Measurements from ENCODE around the gene GINS3.
A peak's percentile ranks its signal among the peaks of the same experiment; 100 is the strongest.

Gene GINS3

DNA sequence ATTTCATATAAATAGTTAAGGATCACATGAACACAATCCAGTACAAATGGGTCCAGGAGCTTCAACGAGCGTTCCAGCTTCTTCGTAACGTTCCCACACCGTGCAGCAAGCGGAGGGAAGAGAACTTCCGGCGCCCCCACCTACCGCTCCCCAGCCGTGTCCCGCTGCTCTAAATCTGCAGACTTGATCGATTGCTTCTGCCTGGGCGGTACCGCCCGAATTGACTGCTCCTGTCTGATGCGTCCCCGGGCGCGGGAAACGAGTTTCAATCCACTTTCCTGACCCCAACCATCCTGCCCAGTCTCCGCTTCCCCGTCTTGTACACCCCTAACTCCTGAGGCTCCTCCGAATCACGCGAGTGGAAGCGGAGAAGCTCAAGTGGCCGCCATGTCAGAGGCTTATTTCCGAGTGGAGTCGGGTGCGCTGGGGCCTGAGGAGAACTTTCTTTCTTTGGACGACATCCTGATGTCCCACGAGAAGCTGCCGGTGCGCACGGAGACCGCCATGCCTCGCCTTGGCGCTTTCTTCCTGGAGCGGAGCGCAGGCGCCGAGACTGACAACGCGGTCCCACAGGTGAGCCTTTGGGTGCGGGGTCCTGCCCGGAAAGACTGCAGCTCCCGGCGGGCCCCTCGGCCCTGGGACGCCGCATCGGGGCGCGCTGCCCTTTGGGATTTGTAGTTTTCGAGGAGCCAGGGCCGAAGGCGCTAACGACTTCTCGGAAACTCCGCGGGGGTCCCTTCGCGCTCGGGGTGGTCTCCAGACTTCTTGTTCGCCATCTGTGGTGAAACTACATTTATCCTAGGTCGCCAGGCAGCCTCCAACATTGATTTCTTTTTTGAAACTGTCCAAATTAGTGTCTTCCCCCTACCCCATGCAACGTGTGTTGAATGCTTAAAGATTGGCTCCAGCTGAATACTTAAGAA lies at the start of gene GINS3:
Gene GINS3 (plus strand): TSS at position 257 of the 923 bp plus-strand sequence. CDS start 131 bp downstream, at position 388.
- DNase-seq = peak; percentile 72

DNA sequence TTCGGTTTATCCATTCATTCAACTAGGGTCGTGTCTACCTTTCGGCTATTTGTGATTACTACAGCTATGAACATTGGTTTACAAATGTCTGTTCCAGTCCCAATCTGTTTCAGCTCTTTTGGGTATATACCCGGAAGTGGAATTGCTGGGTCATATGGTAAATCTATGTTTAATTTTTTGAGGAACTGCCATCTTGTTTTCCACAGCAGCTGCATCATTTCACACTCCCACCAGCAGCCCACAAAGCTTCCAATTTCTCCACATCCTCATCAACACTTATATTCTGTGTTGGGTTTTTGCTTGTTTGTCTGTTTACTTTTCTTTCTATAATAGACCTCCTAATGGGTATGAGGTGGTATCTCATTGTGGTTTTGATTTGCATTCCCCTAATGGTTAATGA lies 48.7 kb upstream of the GINS3 start:
- no peak for DNase-seq

DNA sequence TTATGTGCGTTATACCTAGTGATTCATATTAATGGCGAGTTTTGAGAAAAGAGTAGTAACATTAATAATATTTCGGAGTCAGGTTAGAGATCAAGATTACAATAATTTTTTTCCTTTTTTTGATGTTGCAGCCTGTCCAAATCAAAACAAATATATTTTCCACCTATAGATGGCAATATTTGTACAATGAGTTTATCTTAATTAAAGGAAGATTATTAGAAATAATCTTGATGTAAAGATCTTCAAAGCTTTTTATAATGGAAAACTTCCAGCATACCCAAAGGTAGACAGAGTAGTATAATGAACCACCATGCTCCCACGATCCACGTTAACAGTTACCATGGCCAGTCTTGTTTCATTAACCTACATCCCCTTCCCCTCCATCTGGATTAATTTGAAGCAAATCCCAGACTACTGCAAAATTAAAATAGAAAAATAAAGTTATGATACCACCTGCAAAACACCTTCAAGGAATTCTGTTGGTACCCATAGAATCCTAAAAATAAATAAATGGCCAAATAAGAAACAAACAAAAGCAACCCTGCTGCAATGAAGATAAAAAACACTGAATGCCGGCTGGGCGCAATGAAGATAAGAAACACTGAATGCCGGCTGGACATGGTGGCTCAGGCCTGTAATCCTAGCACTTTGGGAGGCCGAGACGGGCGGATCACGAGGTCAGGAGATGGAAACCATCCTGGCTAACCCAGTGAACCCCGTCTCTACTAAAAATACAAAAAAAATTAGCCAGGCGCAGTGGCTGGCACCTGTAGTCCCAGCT lies 46.5 kb upstream of the GINS3 start:
- DNase-seq = no peak

DNA sequence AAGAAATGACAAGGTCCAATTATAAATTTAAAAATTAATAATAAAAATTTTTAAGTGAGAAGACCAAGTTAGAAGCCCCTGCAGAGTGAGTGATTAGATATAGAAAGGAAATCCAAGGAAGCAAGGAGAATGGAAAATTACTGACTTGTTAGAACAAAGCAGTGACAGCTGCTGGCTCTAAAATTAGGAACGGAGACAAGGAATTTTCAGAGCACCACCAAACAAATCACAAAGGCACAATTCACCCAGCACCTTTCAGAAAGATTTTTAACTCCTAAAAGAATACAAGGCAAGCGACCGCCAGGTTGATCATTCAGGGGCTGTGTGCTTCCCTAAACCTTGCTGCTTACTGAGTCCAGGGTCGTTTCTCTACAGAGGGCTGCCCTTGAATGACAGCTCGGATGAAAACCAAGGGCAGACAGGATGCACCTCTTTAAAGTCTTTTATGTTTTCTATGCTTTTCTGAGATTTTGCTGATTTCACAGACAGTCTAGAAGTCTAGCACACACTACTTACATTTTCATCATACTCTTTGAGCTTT lies 45.4 kb upstream of the GINS3 start:
- DNase-seq = no peak

DNA sequence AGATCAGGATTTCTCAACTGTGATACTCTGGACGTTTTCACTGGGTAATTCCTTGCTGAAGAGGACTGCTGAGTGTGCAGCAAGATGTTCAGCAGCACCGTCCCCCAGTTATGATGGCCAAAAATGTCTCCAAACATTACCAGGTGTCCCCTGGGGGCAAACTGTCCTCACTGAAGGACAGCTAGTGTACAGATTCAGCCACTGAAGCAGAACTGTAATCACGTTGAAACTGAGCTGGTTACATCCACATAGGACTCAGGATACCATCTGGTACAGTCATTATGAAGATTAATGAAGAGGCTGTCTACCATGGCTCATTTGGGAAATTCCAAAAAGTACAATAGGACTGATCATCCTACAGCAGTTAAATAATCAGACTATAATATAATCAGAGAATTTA lies 43.3 kb upstream of the GINS3 start:
- no peak for DNase-seq

DNA sequence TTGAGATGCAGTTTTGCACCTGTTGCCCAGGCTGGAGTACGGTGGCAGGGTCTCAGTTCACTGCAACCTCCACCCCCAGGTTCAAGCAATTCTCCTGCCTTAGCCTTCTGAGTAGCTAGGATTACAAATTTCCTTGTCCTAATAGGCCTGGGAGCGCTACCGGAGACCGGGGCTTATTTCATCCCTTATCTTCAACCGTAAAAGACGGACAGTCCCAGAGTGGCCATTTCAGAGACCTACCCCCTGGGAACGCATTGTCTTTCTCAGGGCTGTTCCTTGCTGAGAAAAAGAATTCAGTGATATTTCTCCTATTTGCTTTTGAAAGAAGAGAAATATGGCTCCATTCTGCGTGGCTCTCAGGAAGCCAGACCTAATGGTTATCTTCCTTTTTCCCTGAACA lies 39.6 kb upstream of the GINS3 start:
- no peak for DNase-seq

DNA sequence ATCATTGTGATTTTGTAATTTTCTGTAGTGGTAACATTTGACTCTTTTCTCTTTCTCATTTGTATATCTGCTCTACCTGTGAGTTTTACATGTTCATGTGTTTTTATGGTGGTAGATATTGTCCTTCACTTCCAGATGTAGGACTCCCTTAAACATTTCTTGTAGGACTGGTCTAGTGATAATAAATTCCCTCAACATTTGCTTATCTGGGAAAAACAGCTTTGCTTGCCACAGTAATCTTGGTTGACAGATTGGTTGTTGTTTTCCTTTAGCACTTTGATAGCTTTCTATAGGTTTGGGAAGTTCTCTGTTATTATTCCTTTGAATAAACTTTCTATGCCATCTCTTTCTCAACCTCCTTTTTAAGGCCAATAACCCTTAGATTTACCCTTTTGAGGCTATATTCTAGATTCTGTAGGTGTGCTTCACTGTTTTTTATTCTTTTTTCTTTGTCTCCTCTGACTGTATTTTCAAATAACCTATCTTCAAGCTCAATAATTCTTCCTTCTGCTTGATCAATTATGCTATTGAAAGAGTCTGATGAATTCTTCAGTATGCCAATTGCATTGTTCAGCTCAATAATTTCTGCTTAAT lies 32.1 kb upstream of the GINS3 start:
- no peak for DNase-seq

GRCh38 chr16:58361726-58362125 lies 30.5 kb upstream of the GINS3 start:
- DNase-seq = no peak

GRCh38 chr16:58363746-58364393 lies 28.4 kb upstream of the GINS3 start:
- no peak for DNase-seq

DNA sequence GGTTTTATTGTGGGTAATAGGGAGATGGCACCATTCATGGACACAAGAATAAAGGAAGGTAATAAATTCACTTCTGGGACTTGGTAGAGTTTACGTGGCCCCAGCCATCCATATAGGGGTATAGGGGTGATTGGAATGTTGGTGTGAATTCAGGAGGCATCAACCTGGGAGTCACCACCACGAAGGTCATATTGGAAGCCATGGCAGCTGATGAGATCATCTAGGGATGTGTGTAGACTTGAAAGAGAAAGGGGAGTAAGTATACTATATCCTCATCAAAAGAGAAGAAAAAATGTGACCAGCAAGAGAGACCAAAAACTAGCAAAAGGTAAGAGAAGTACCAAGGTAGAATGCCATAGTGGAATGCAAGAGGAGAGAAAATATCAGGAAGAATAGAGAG lies 26.6 kb upstream of the GINS3 start:
- DNase-seq = no peak

- no peak for DNase-seq
Measured at GRCh38 chr16:58366247-58367031, 25.8 kb upstream of the GINS3 start.

GRCh38 chr16:58367252-58367651 lies 25.0 kb upstream of the GINS3 start:
- DNase-seq = no peak

DNA sequence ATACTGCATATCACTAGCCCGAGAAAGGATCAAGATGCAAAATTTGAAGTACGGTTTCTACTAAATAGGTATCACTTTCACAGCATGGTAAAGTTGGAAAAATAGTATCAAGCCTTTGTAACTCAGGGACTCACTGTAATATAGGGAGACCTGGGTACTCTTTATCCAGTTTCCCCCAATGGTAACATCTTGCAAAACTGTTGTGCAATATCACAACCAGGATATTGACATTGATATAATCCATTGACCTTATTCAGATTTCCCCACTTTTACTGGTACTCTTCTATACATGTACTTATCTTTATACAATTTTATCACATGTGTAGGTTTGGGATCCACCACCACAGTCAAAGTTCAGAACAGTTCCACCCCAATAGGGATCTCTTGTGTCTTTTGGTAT lies 20.4 kb upstream of the GINS3 start:
- no peak for DNase-seq

GRCh38 chr16:58375386-58375785 lies 16.9 kb upstream of the GINS3 start:
- no peak for DNase-seq

- DNase-seq = no peak
Measured at GRCh38 chr16:58377932-58378331, 14.3 kb upstream of the GINS3 start.

- no peak for DNase-seq
Measured at GRCh38 chr16:58378401-58378800, 13.9 kb upstream of the GINS3 start.

DNA sequence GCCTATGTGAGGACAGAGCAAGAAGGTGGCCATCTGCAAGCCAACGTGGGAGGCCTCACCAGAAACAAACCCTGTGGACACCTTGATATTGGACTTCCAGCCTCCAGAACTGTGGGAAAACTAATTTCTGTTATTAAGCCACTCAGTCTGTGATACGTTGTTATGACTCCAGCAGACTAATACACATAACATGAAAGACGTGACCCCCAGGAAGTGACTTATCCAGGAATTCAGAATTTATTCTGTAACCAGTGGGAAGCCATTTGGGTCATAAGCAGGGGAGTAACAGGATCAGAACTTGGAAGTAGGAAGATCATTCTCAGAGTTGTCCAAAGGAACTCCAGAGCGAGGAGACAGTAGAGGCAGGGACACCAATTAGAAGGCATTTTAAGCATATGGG lies 12.5 kb upstream of the GINS3 start:
- DNase-seq = no peak

DNA sequence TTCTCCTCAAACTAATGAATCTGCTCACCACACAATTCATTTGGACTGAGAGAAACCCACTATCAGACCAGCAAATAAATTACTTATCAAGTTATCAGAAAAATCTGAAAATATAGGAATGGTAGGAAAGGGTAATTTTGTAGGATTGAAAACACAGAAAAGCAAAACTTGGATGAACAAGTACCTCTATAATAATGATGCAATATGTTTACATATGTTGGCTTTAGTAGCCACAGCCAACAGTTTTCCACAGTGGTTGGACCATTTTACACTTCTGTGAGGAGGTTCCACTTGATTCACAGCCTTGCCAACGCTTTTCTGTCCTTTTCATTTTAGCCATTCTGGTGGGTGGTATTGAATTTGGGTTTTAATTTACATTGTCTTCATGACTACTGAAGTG lies 10.6 kb upstream of the GINS3 start:
- DNase-seq = no peak

DNA sequence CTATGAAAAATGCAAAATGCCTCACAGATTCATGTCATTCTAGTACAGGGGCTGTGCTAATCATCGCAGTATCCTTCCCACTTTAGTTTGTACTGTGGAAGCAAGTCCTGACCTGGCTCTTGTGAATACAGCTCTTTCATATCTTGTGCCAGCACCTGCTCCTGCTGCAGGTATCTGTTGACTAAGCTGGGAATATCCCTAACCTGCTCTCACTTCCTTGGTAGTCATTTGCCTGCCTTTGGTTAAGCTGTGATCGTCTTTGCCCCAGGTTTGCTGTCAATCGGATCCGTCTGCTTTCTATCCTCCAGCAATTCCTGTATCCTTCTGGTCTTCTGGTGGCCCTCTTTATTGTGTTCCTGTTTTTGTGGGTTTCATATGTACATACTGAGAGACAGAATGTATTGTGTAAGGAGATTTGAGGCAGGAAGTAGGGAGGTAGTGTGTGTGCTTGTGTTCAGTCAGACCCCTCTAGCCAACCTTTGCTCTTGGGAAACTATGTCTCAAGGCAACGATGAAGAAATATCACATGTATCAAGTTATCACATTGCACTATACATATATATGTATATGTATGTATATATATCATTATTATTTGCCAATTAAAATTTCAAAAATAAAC lies 7.7 kb upstream of the GINS3 start:
- no peak for DNase-seq

GRCh38 chr16:58385218-58385773 lies 7.0 kb upstream of the GINS3 start:
- DNase-seq = no peak

DNA sequence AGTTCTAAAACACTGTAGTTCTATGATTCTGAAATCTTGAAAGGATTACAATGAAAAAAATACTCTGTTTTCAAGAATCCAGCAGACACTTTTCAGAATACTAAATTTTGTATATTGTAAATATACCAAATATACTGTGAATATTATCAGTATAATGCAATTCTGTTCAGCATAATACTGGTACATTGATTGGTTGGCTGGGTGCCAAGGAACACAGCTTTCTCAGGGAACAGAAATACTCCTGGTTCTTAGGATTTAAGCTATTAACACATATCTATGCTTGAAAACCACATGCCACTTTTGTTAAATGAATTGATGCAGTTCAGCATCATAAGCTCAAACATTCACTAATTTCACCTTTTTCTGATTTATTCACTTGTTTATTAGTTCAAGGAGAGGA lies 2.5 kb upstream of the GINS3 start:
- DNase-seq = no peak
